HL-60/S4 (cell line): ENCODE measurements around the gene ELP5.

Experiments
- in situ Hi-C: fragments of 300-500 bp; cut with MboI; formaldehyde crosslinking; loops from 2 replicates; pipeline ENCODE4 v1.14.3; 2022; ENCODE audit warnings: low sequenced_read_pairs

ELP5 gene

GRCh38 chr17:7251661-7252175, 297 bp upstream of the ELP5 start, which contains the start of gene CTDNEP1:
TSS of gene CTDNEP1 (minus strand) at chr17:7251734. CDS start at chr17:7251296, 438 bp downstream.
- in situ Hi-C loops, result no loop called here

- in situ Hi-C loops, result no loop called here
These were observed 1.1 kb downstream of the ELP5 start for GRCh38 chr17:7253082-7253481.

GRCh38 chr17:7254511-7254910, 2.5 kb downstream of the ELP5 start:
- in situ Hi-C loops, result no loop called here

GRCh38 chr17:7256766-7257456, 4.9 kb downstream of the ELP5 start:
- in situ Hi-C loops, result no loop called here

GRCh38 chr17:7258731-7259554, 6.9 kb downstream of the ELP5 start:
- in situ Hi-C loops, result no loop called here

GRCh38 chr17:7259555-7259889, 7.5 kb downstream of the ELP5 start:
- in situ Hi-C loops, result no loop called here

- in situ Hi-C loops, result no loop called here
These were observed 8.1 kb downstream of the ELP5 start for GRCh38 chr17:7260151-7260550.

- in situ Hi-C loops, result no loop called here
These were observed 8.8 kb downstream of the ELP5 start for GRCh38 chr17:7260651-7261378.

- in situ Hi-C loops, result no loop called here
These were observed 9.6 kb downstream of the ELP5 start for GRCh38 chr17:7261379-7262191.

- in situ Hi-C loops, result no loop called here
These were observed 10.3 kb downstream of the ELP5 start, which contains the start of gene CLDN7 for GRCh38 chr17:7262192-7262934. TSS of gene CLDN7 (minus strand) at chr17:7262478. CDS start at chr17:7262043, 435 bp downstream.

GRCh38 chr17:7262935-7263800, 11.2 kb downstream of the ELP5 start:
- in situ Hi-C loops, result no loop called here

GRCh38 chr17:7263801-7264078, 11.7 kb downstream of the ELP5 start:
- in situ Hi-C loops, result no loop called here

GRCh38 chr17:7266784-7267183, 14.8 kb downstream of the ELP5 start:
- in situ Hi-C loops, result no loop called here

- in situ Hi-C loops, result no loop called here
These were observed 27.4 kb downstream of the ELP5 start for GRCh38 chr17:7279448-7279847.

GRCh38 chr17:7280519-7281073, 28.6 kb downstream of the ELP5 start:
- in situ Hi-C loops, result no loop called here

GRCh38 chr17:7281074-7281952, 29.3 kb downstream of the ELP5 start, which contains the start of gene SLC2A4:
TSS of gene SLC2A4 (plus strand) at chr17:7281718. CDS start at chr17:7281935, 217 bp downstream.
- in situ Hi-C loops, result no loop called here

GRCh38 chr17:7281953-7282751, 30.1 kb downstream of the ELP5 start:
- in situ Hi-C loops, result no loop called here
